Hepatocyte (in vitro differentiated cells): ENCODE results near the gene SCYL3.

Source experiments
- EZH2 ChIP-seq: fragments of 200-600 bp; sonication (generic); IDR thresholded peaks from 2 replicates; pipeline ENCODE4 v1.6.1; 2016; ENCODE audit warnings: antibody characterized with exemption, mild to moderate bottlenecking, borderline replicate concordance
- EZH2phosphoT487 ChIP-seq: fragments of 200-600 bp; sonication (generic); IDR thresholded peaks from one replicate; pipeline ENCODE4 v1.6.1; 2018; ENCODE audit warnings: antibody characterized with exemption, mild to moderate bottlenecking, low read depth, moderate library complexity; ENCODE audit not compliant: unreplicated experiment, severe bottlenecking
- TF ChIP-seq, protein P1 (sequence below): fragments of 200-600 bp; sonication (generic); IDR thresholded peaks from 2 replicates; pipeline ENCODE4 v1.5.1; 2016; ENCODE audit warnings: antibody characterized with exemption, mild to moderate bottlenecking; ENCODE audit not compliant: poor library complexity

DNA sequence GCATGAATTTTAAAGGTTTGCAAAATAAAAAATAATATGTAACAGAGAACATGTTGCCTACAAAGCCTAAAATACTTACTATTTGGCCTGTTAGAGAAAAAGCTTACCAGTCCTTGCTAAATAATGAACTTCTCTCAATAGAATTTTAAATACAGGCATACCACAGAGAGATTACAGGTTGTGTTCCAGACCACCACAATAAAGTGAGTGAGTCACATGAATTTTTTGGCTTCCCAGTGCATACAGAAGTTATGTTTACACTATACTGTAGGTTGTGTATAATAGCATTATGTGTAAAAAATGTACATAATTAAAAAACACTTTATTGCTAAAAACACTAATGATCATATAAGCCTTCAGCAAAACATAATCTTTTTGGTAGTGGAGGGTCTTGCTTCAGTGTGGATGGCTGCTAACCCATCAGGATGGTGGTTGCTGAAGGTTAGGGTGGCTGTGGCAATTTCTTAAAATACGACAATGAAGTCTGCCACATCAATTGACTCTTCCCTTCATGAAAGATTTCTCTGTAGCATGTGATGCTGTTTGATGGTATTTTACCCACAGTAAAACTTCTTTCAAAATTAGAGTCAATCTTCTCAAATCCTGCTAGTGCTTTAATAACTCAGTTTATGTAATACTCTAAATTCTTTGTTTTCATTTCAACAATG, 48.6 kb downstream of the SCYL3 start:
- TF ChIP-seq EZH2phosphoT487 (no peak), EZH2 (no peak)
- TF ChIP-seq, protein P1, sequence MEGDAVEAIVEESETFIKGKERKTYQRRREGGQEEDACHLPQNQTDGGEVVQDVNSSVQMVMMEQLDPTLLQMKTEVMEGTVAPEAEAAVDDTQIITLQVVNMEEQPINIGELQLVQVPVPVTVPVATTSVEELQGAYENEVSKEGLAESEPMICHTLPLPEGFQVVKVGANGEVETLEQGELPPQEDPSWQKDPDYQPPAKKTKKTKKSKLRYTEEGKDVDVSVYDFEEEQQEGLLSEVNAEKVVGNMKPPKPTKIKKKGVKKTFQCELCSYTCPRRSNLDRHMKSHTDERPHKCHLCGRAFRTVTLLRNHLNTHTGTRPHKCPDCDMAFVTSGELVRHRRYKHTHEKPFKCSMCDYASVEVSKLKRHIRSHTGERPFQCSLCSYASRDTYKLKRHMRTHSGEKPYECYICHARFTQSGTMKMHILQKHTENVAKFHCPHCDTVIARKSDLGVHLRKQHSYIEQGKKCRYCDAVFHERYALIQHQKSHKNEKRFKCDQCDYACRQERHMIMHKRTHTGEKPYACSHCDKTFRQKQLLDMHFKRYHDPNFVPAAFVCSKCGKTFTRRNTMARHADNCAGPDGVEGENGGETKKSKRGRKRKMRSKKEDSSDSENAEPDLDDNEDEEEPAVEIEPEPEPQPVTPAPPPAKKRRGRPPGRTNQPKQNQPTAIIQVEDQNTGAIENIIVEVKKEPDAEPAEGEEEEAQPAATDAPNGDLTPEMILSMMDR: no peak
